Globus pallidus (tissue), 1 donor: ENCODE data around the gene TTLL9.

Source experiments
- DNase-seq: peaks from one replicate; pipeline ENCODE4 v3.0.0-alpha.2; 2015; ENCODE audit warnings: low spot score

TTLL9 gene

GRCh38 chr20:31857861-31858759 lies 12.3 kb upstream of the TTLL9 start:
- no peak for DNase-seq

GRCh38 chr20:31858760-31859083 lies 11.7 kb upstream of the TTLL9 start:
- DNase-seq = no peak

- DNase-seq = no peak
Measured at GRCh38 chr20:31859266-31859997, 11.0 kb upstream of the TTLL9 start.

GRCh38 chr20:31859998-31860380 lies 10.4 kb upstream of the TTLL9 start:
- DNase-seq = no peak

- no peak for DNase-seq
Measured at GRCh38 chr20:31860390-31861134, 9.9 kb upstream of the TTLL9 start.

GRCh38 chr20:31861135-31861384 lies 9.4 kb upstream of the TTLL9 start:
- no peak for DNase-seq

- DNase-seq = peak; percentile 19
Measured at GRCh38 chr20:31861385-31862156, 8.9 kb upstream of the TTLL9 start.

- DNase-seq = no peak
Measured at GRCh38 chr20:31862157-31862470, 8.3 kb upstream of the TTLL9 start.

- no peak for DNase-seq
Measured at GRCh38 chr20:31862506-31862905, 7.9 kb upstream of the TTLL9 start.

- DNase-seq = no peak
Measured at GRCh38 chr20:31863296-31864085, 6.9 kb upstream of the TTLL9 start.

- no peak for DNase-seq
Measured at GRCh38 chr20:31864521-31865400, 5.7 kb upstream of the TTLL9 start.

GRCh38 chr20:31866221-31866620 lies 4.2 kb upstream of the TTLL9 start:
- no peak for DNase-seq

GRCh38 chr20:31868853-31869672 lies 1.4 kb upstream of the TTLL9 start:
- peak; percentile 12 for DNase-seq

GRCh38 chr20:31869673-31869941 lies 827 bp upstream of the TTLL9 start:
- DNase-seq = no peak

GRCh38 chr20:31870726-31871617 lies 538 bp downstream of the TTLL9 start:
- DNase-seq = no peak

GRCh38 chr20:31871618-31871954 lies 1.2 kb downstream of the TTLL9 start:
- no peak for DNase-seq

GRCh38 chr20:31872406-31872805 lies 2.0 kb downstream of the TTLL9 start:
- no peak for DNase-seq

- DNase-seq = no peak
Measured at GRCh38 chr20:31875671-31876070, 5.2 kb downstream of the TTLL9 start.

- DNase-seq = no peak
Measured at GRCh38 chr20:31877684-31878083, 7.2 kb downstream of the TTLL9 start.
